DOHH2 (cell line): Measurements from ENCODE around the gene GALNTL6.

Experiments used
- H3F3A ChIP-seq: fragments of 200-600 bp; sonication (generic), shearing (Covaris generic); 2 replicates; pipeline ENCODE4 v1.6.0; 2016; ENCODE audit warnings: antibody characterized with exemption, mild to moderate bottlenecking; ENCODE audit not compliant: control insufficient read depth, insufficient read depth
- H3K27ac ChIP-seq: fragments of 200-600 bp; sonication (generic); 2 replicates; pipeline ENCODE4 v1.5.1; 2014; ENCODE audit warnings: low read depth, mild to moderate bottlenecking, low read length, moderate library complexity
- H3K27me3 ChIP-seq: fragments of 200-600 bp; sonication (generic); 2 replicates; pipeline ENCODE4 v1.6.1; 2014; ENCODE audit warnings: mild to moderate bottlenecking, low read length, mixed read lengths; ENCODE audit not compliant: control insufficient read depth
- H3K36me3 ChIP-seq: fragments of 200-600 bp; sonication (generic); 2 replicates; pipeline ENCODE4 v1.6.1; 2014; ENCODE audit warnings: mild to moderate bottlenecking, low read length, moderate library complexity, mixed read lengths; ENCODE audit not compliant: control insufficient read depth
- H3K4me1 ChIP-seq: fragments of 200-600 bp; sonication (generic); 2 replicates; pipeline ENCODE4 v1.6.1; 2014; ENCODE audit warnings: mild to moderate bottlenecking, low read length, mixed read lengths; ENCODE audit not compliant: control insufficient read depth
- H3K4me2 ChIP-seq: fragments of 200-600 bp; sonication (generic); 2 replicates; pipeline ENCODE4 v1.6.0; 2014; ENCODE audit warnings: mild to moderate bottlenecking, low read length, moderate library complexity
- H3K4me3 ChIP-seq: fragments of 200-600 bp; sonication (generic); 2 replicates; pipeline ENCODE4 v1.5.1; 2014; ENCODE audit warnings: mild to moderate bottlenecking, low read length, mixed read lengths
- H3K79me2 ChIP-seq: fragments of 200-600 bp; sonication (generic); 2 replicates; pipeline ENCODE4 v1.6.1; 2014; ENCODE audit warnings: mild to moderate bottlenecking, low read length, mixed read lengths; ENCODE audit not compliant: control insufficient read depth
- H3K9me2 ChIP-seq: fragments of 200-600 bp; sonication (generic); replicated peaks from 2 replicates; pipeline ENCODE4 v1.6.1; 2014; ENCODE audit warnings: mild to moderate bottlenecking, low read length, mixed read lengths; ENCODE audit not compliant: control insufficient read depth
- H3K9me3 ChIP-seq: fragments of 200-600 bp; sonication (generic); 2 replicates; pipeline ENCODE4 v1.6.1; 2014; ENCODE audit warnings: antibody characterized with exemption, low read length, mixed read lengths; ENCODE audit not compliant: control insufficient read depth, insufficient read depth
- H4K20me1 ChIP-seq: fragments of 200-600 bp; sonication (generic); 2 replicates; pipeline ENCODE4 v1.6.0; 2014; ENCODE audit warnings: low read depth, mild to moderate bottlenecking, antibody characterized with exemption, low read length, moderate library complexity; ENCODE audit not compliant: control insufficient read depth, insufficient read depth
- CTCF ChIP-seq: fragments of 200-600 bp; sonication (generic); IDR thresholded peaks from one replicate; pipeline ENCODE4 v1.5.1; 2014; ENCODE audit warnings: antibody characterized with exemption, mild to moderate bottlenecking, low read depth, low read length; ENCODE audit not compliant: poor library complexity, severe bottlenecking
- EZH2phosphoT487 ChIP-seq: fragments of 200-600 bp; sonication (generic); IDR thresholded peaks from 2 replicates; pipeline ENCODE4 v1.6.1; 2017; ENCODE audit warnings: borderline replicate concordance, mild to moderate bottlenecking, antibody characterized with exemption, low read length, moderate library complexity, mixed read lengths

GALNTL6 gene

GRCh38 chr4:172851534-172851933 lies 1038.3 kb downstream of the GALNTL6 start:
- no peak overlapping the region for H3K4me2 ChIP-seq
- H3K36me3 ChIP-seq, result no peaks in the 10 kb centered on the region
- H3K9me3 ChIP-seq, result no peaks in the 10 kb centered on the region
- no peaks in the 10 kb centered on the region for H3F3A ChIP-seq
- no peaks in the 10 kb centered on the region for H3K79me2 ChIP-seq
- no peaks in the 10 kb centered on the region for H3K27me3 ChIP-seq
- H3K4me1 ChIP-seq, result no peaks in the 10 kb centered on the region
- TF ChIP-seq CTCF, result no peak
- no peak for TF ChIP-seq EZH2phosphoT487
- no peak overlapping the region for H3K27ac ChIP-seq
- no peak overlapping the region for H3K4me3 ChIP-seq
- no peaks in the 10 kb centered on the region for H3K9me2 ChIP-seq
- H4K20me1 ChIP-seq, result no peaks in the 10 kb centered on the region

GRCh38 chr4:172857026-172857425 lies 1043.8 kb downstream of the GALNTL6 start:
- H3K27me3 ChIP-seq, result no peaks in the 10 kb centered on the region
- H3F3A ChIP-seq, result no peaks in the 10 kb centered on the region
- no peaks in the 10 kb centered on the region for H3K4me1 ChIP-seq
- no peak overlapping the region for H3K4me2 ChIP-seq
- H4K20me1 ChIP-seq, result no peaks in the 10 kb centered on the region
- no peaks in the 10 kb centered on the region for H3K9me3 ChIP-seq
- no peak for TF ChIP-seq EZH2phosphoT487
- no peak for TF ChIP-seq CTCF
- no peak overlapping the region for H3K27ac ChIP-seq
- H3K79me2 ChIP-seq, result no peaks in the 10 kb centered on the region
- H3K4me3 ChIP-seq, result no peak overlapping the region
- H3K9me2 ChIP-seq, result no peaks in the 10 kb centered on the region
- no peaks in the 10 kb centered on the region for H3K36me3 ChIP-seq

- no peak for TF ChIP-seq CTCF
- TF ChIP-seq EZH2phosphoT487, result no peak
These were observed 1045.6 kb downstream of the GALNTL6 start for GRCh38 chr4:172858731-172859230.

More at GRCh38 chr4:172858731-172859230, 1045.6 kb downstream of the GALNTL6 start:
- no peak overlapping the region for H3K4me3 ChIP-seq
- no peaks in the 10 kb centered on the region for H3K4me1 ChIP-seq
- no peaks in the 10 kb centered on the region for H3K27me3 ChIP-seq
- H4K20me1 ChIP-seq, result no peaks in the 10 kb centered on the region
- H3K36me3 ChIP-seq, result no peaks in the 10 kb centered on the region
- H3K27ac ChIP-seq, result no peak overlapping the region
- H3K4me2 ChIP-seq, result no peak overlapping the region
- no peaks in the 10 kb centered on the region for H3K79me2 ChIP-seq
- no peaks in the 10 kb centered on the region for H3K9me3 ChIP-seq
- H3K9me2 ChIP-seq, result no peaks in the 10 kb centered on the region
- no peaks in the 10 kb centered on the region for H3F3A ChIP-seq
